ENCODE results near the gene TOPORS.

TOPORS gene

GRCh38 chr9:32502464-32502863, 49.9 kb downstream of the TOPORS start:
- Histone ChIP-seq H3K4me1 (ENCODE audit: insufficient read depth, insufficient read length) (no peaks in the 10 kb centered on the region), H3K9ac (ENCODE audit: insufficient read length, low read depth) (no peak overlapping the region), H3K9me3 (ENCODE audit: insufficient read depth, low read length) (no peaks in the 10 kb centered on the region), H3K27me3 (ENCODE audit: insufficient read depth, insufficient read length) (no peaks in the 10 kb centered on the region), H3K4me3 (ENCODE audit: insufficient read length, low read depth) (no peak overlapping the region), H3K36me3 (ENCODE audit: insufficient read depth, insufficient read length, low read length) (peaks cover 5% of the 10 kb centered on the region)
- no peak for DNase-seq (ENCODE audit: low read depth, low spot score)
- TF ChIP-seq YY1 (IDR thresholded peaks at IDR 0.05; ENCODE audit: insufficient read depth, insufficient read length) (no peak), ZNF274 (IDR thresholded peaks at IDR 0.05; ENCODE audit: low read depth, low read length) (no peak), SUZ12 (IDR thresholded peaks at IDR 0.05; ENCODE audit: extremely low read depth, insufficient read depth, insufficient read length) (no peak)

GRCh38 chr9:32501868-32502267, 50.5 kb downstream of the TOPORS start:
- no peak for DNase-seq (ENCODE audit: low read depth, low spot score)
- Histone ChIP-seq H3K4me3 (ENCODE audit: insufficient read length, low read depth) (no peak overlapping the region), H3K27me3 (ENCODE audit: insufficient read depth, insufficient read length) (no peaks in the 10 kb centered on the region), H3K9me3 (ENCODE audit: insufficient read depth, low read length) (no peaks in the 10 kb centered on the region), H3K4me1 (ENCODE audit: insufficient read depth, insufficient read length) (no peaks in the 10 kb centered on the region), H3K9ac (ENCODE audit: insufficient read length, low read depth) (no peak overlapping the region), H3K36me3 (ENCODE audit: insufficient read depth, insufficient read length, low read length) (peaks cover 5% of the 10 kb centered on the region)
- TF ChIP-seq YY1 (IDR thresholded peaks at IDR 0.05; ENCODE audit: insufficient read depth, insufficient read length), result no peak
- TF ChIP-seq ZNF274 (IDR thresholded peaks at IDR 0.05; ENCODE audit: low read depth, low read length), result no peak
- no peak for TF ChIP-seq SUZ12 (IDR thresholded peaks at IDR 0.05; ENCODE audit: extremely low read depth, insufficient read depth, insufficient read length)

GRCh38 chr9:32500768-32501167, 51.6 kb downstream of the TOPORS start:
- peaks cover 5% of the 10 kb centered on the region for H3K36me3 ChIP-seq (ENCODE audit: insufficient read depth, insufficient read length, low read length)
- H3K9ac ChIP-seq (ENCODE audit: insufficient read length, low read depth), result no peak overlapping the region
- TF ChIP-seq YY1 (IDR thresholded peaks at IDR 0.05; ENCODE audit: insufficient read depth, insufficient read length) (no peak), SUZ12 (IDR thresholded peaks at IDR 0.05; ENCODE audit: extremely low read depth, insufficient read depth, insufficient read length) (no peak), ZNF274 (IDR thresholded peaks at IDR 0.05; ENCODE audit: low read depth, low read length) (no peak)
- no peaks in the 10 kb centered on the region for H3K9me3 ChIP-seq (ENCODE audit: insufficient read depth, low read length)
- H3K4me3 ChIP-seq (ENCODE audit: insufficient read length, low read depth), result no peak overlapping the region
- DNase-seq (ENCODE audit: low read depth, low spot score), result no peak
- no peaks in the 10 kb centered on the region for H3K4me1 ChIP-seq (ENCODE audit: insufficient read depth, insufficient read length)
- no peaks in the 10 kb centered on the region for H3K27me3 ChIP-seq (ENCODE audit: insufficient read depth, insufficient read length)

- Histone ChIP-seq H3K4me3 (ENCODE audit: insufficient read length, low read depth) (no peak overlapping the region), H3K4me1 (ENCODE audit: insufficient read depth, insufficient read length) (no peaks in the 10 kb centered on the region), H3K27me3 (ENCODE audit: insufficient read depth, insufficient read length) (no peaks in the 10 kb centered on the region), H3K9me3 (ENCODE audit: insufficient read depth, low read length) (no peaks in the 10 kb centered on the region), H3K36me3 (ENCODE audit: insufficient read depth, insufficient read length, low read length) (peaks cover 7% of the 10 kb centered on the region), H3K9ac (ENCODE audit: insufficient read length, low read depth) (no peak overlapping the region)
- no peak for DNase-seq (ENCODE audit: low read depth, low spot score)
- TF ChIP-seq SUZ12 (IDR thresholded peaks at IDR 0.05; ENCODE audit: extremely low read depth, insufficient read depth, insufficient read length), result no peak
- no peak for TF ChIP-seq ZNF274 (IDR thresholded peaks at IDR 0.05; ENCODE audit: low read depth, low read length)
- no peak for TF ChIP-seq YY1 (IDR thresholded peaks at IDR 0.05; ENCODE audit: insufficient read depth, insufficient read length)
Measured at GRCh38 chr9:32497921-32498320, 54.5 kb downstream of the TOPORS start.

- H3K27me3 ChIP-seq (ENCODE audit: insufficient read depth, insufficient read length), result no peaks in the 10 kb centered on the region
- H3K4me1 ChIP-seq (ENCODE audit: insufficient read depth, insufficient read length), result no peaks in the 10 kb centered on the region
- no peaks in the 10 kb centered on the region for H3K9me3 ChIP-seq (ENCODE audit: insufficient read depth, low read length)
- DNase-seq (ENCODE audit: low read depth, low spot score), result peak; percentile 22
- no peak overlapping the region for H3K9ac ChIP-seq (ENCODE audit: insufficient read length, low read depth)
- H3K4me3 ChIP-seq (ENCODE audit: insufficient read length, low read depth), result no peak overlapping the region
- H3K36me3 ChIP-seq (ENCODE audit: insufficient read depth, insufficient read length, low read length), result peaks cover 19% of the 10 kb centered on the region
- TF ChIP-seq SUZ12 (IDR thresholded peaks at IDR 0.05; ENCODE audit: extremely low read depth, insufficient read depth, insufficient read length) (no peak), ZNF274 (IDR thresholded peaks at IDR 0.05; ENCODE audit: low read depth, low read length) (no peak), YY1 (IDR thresholded peaks at IDR 0.05; ENCODE audit: insufficient read depth, insufficient read length) (no peak)
Measured at GRCh38 chr9:32490601-32491000, 61.8 kb downstream of the TOPORS start.

Measured in NT2/D1 (cell line).